GM13976 (cell line): ENCODE data around the gene GPC3.

ENCODE experiments used
- DNase-seq: peaks from one replicate; pipeline ENCODE4 v3.0.0; 2012; ENCODE audit warnings: low spot score
- in situ Hi-C: fragments of 300-500 bp; cut with MboI; formaldehyde crosslinking; loops from one replicate; pipeline ENCODE4 v1.12.0; 2022; ENCODE audit warnings: low sequenced_read_pairs, mixed read lengths, inconsistent platforms; ENCODE audit not compliant: unreplicated experiment
- TF ChIP-seq, protein P1 (sequence below): IDR thresholded peaks from 2 replicates; pipeline ENCODE4 v1.5.1; 2012; ENCODE audit warnings: borderline replicate concordance, mild to moderate bottlenecking; ENCODE audit not compliant: insufficient read depth; ENCODE audit errors: extremely low read depth, missing control alignments, control extremely low read depth

The GPC3 gene

DNA sequence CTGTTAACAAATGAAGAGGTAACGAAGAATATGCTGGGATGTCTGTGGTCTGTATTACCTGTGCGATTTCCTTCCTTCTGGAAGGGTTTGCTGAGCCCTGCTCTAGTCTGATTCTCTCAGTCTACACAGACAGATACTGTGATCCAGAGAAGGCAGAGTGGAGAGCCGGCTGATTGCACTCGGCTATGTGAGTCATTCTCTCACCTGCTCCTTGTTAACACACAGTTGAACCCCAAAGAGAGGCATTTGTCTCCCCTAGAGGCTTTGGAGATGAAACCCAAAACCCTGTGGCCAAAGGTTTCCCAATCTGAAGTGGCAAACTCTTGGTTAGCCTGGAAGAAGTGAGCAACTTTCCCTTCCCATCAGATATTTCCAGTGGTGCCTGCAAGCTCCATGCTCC, 492.0 kb downstream of the GPC3 start:
- TF ChIP-seq, protein P1, sequence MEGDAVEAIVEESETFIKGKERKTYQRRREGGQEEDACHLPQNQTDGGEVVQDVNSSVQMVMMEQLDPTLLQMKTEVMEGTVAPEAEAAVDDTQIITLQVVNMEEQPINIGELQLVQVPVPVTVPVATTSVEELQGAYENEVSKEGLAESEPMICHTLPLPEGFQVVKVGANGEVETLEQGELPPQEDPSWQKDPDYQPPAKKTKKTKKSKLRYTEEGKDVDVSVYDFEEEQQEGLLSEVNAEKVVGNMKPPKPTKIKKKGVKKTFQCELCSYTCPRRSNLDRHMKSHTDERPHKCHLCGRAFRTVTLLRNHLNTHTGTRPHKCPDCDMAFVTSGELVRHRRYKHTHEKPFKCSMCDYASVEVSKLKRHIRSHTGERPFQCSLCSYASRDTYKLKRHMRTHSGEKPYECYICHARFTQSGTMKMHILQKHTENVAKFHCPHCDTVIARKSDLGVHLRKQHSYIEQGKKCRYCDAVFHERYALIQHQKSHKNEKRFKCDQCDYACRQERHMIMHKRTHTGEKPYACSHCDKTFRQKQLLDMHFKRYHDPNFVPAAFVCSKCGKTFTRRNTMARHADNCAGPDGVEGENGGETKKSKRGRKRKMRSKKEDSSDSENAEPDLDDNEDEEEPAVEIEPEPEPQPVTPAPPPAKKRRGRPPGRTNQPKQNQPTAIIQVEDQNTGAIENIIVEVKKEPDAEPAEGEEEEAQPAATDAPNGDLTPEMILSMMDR, result no peak
- in situ Hi-C loops, result no loop called here
- no peak for DNase-seq

DNA sequence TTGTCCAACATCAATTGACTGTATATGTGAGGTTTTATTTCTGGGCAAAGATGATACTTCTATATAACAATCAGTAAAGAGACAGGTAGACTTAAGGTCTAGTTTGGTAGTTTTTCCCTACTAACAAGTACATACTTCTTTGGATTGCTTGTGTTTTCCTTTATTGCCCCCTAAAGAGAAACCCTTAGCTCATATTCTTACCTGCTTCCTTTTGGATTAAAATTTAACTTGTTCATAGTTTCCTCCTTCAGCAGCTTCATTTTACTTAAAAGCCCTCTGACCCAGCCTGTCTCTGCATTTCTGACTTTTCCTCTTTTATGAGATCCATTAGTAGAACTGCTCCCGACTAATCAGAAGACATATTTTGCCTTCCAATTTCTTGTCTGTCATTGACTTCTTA, 494.4 kb downstream of the GPC3 start:
- in situ Hi-C loops, result no loop called here
- TF ChIP-seq, protein P1, result no peak
- no peak for DNase-seq
